ENCODE data around the gene ATP5PF. TPM values are rescaled to one million over a fixed set of nuclear protein-coding genes. Genes with fewer than 3 reads are reported as not detected.

ATP5PF gene
- total RNA-seq, 2 donors from 2014 or later, result 126 to 131 TPM

GRCh38 chr21:25772686-25773085 is 38.0 kb upstream of the ATP5PF start:
- H3K9me3 ChIP-seq (ENCODE audit: control insufficient read depth, low read length), result no peaks in the 10 kb centered on the region
- no peak overlapping the region for H3K9ac ChIP-seq (ENCODE audit: extremely low read depth, low read length, poor library complexity, severe bottlenecking)
- H3K4me3 ChIP-seq (ENCODE audit: low read length), result no peak overlapping the region
- peaks cover 3% of the 10 kb centered on the region for H3K4me1 ChIP-seq (ENCODE audit: control insufficient read depth, insufficient read depth, low read length)
- TF ChIP-seq CTCF (conservative IDR thresholded peaks at IDR 0.05), result no peak
- Mint-ChIP-seq H3K4me1 (peaks cover 5% of the 10 kb centered on the region), H3K4me3 (no peak overlapping the region), H3K27ac (no peak overlapping the region), H3K27me3 (ENCODE audit: insufficient read depth) (no peaks in the 10 kb centered on the region), H3K9me3 (no peaks in the 10 kb centered on the region), H3K36me3 (ENCODE audit: low read depth) (peaks cover 2% of the 10 kb centered on the region)
- DNase-seq, result no peak
- no peak overlapping the region for H3K27ac ChIP-seq (ENCODE audit: low read depth, low read length)
- 92% methylated on average over 2 of the region's 2 CpGs for WGBS, 2 experiments (ENCODE audit: insufficient coverage in 1 of 2, insufficient read length in 1 of 2)
- H3K36me3 ChIP-seq (ENCODE audit: control insufficient read depth, insufficient read depth, low read length), result peaks cover 7% of the 10 kb centered on the region
- no peaks in the 10 kb centered on the region for H3K27me3 ChIP-seq (ENCODE audit: control insufficient read depth, insufficient read depth, low read length, poor library complexity, severe bottlenecking)

GRCh38 chr21:25767921-25768320 is 33.2 kb upstream of the ATP5PF start:
- Mint-ChIP-seq H3K9me3 (no peaks in the 10 kb centered on the region), H3K4me1 (peaks cover 5% of the 10 kb centered on the region), H3K4me3 (no peak overlapping the region), H3K27ac (peak overlapping the region; percentile 18), H3K36me3 (ENCODE audit: low read depth) (peaks cover 22% of the 10 kb centered on the region), H3K27me3 (ENCODE audit: insufficient read depth) (no peaks in the 10 kb centered on the region)
- H3K27me3 ChIP-seq (ENCODE audit: control insufficient read depth, insufficient read depth, low read length, poor library complexity, severe bottlenecking), result no peaks in the 10 kb centered on the region
- no peak overlapping the region for H3K4me3 ChIP-seq (ENCODE audit: low read length)
- TF ChIP-seq CTCF (conservative IDR thresholded peaks at IDR 0.05), result no peak
- H3K9me3 ChIP-seq (ENCODE audit: control insufficient read depth, low read length), result no peaks in the 10 kb centered on the region
- no peak overlapping the region for H3K9ac ChIP-seq (ENCODE audit: extremely low read depth, low read length, poor library complexity, severe bottlenecking)
- 91 to 100% methylated on average over 2 to 3 of the region's 3 CpGs for WGBS, 2 experiments (ENCODE audit: insufficient coverage in 1 of 2, insufficient read length in 1 of 2)
- peaks cover 3% of the 10 kb centered on the region for H3K4me1 ChIP-seq (ENCODE audit: control insufficient read depth, insufficient read depth, low read length)
- H3K27ac ChIP-seq (ENCODE audit: low read depth, low read length), result no peak overlapping the region
- peaks cover 44% of the 10 kb centered on the region for H3K36me3 ChIP-seq (ENCODE audit: control insufficient read depth, insufficient read depth, low read length)
- no peak for DNase-seq

- Histone ChIP-seq H3K9ac (ENCODE audit: extremely low read depth, low read length, poor library complexity, severe bottlenecking) (no peak overlapping the region), H3K4me1 (ENCODE audit: control insufficient read depth, insufficient read depth, low read length) (no peaks in the 10 kb centered on the region), H3K27ac (ENCODE audit: low read depth, low read length) (no peak overlapping the region), H3K4me3 (ENCODE audit: low read length) (no peak overlapping the region), H3K36me3 (ENCODE audit: control insufficient read depth, insufficient read depth, low read length) (peaks cover 77% of the 10 kb centered on the region), H3K27me3 (ENCODE audit: control insufficient read depth, insufficient read depth, low read length, poor library complexity, severe bottlenecking) (no peaks in the 10 kb centered on the region), H3K9me3 (ENCODE audit: control insufficient read depth, low read length) (no peaks in the 10 kb centered on the region)
- Mint-ChIP-seq H3K27ac (no peak overlapping the region), H3K27me3 (ENCODE audit: insufficient read depth) (no peaks in the 10 kb centered on the region), H3K4me1 (no peaks in the 10 kb centered on the region), H3K9me3 (no peaks in the 10 kb centered on the region), H3K4me3 (no peak overlapping the region), H3K36me3 (ENCODE audit: low read depth) (peaks cover 32% of the 10 kb centered on the region)
- 100% methylated on average over 1 of the region's 3 CpGs; no CpG with 5 or more reads in 1 of the 2 experiments for WGBS, 2 experiments (ENCODE audit: insufficient coverage in 1 of 2, insufficient read length in 1 of 2)
- DNase-seq, result no peak
- TF ChIP-seq CTCF (conservative IDR thresholded peaks at IDR 0.05), result no peak
Observed at GRCh38 chr21:25764065-25764464, 29.4 kb upstream of the ATP5PF start.

Measured in endodermal cell (in vitro differentiated cells).